HG03159 (cell line): ENCODE measurements around the gene TMEM168.
"Not testable (repeated sequence)": the region's sequence is repeated elsewhere in the genome, so short reads cannot be mapped to it uniquely, and the experiment has no call there.

Experiments
- ATAC-seq: cut with Tn5 transposase; IDR thresholded peaks from one replicate; pipeline ENCODE4 v1.9.1; 2021; ENCODE audit warnings: mild to moderate bottlenecking, moderate library complexity; ENCODE audit not compliant: unreplicated experiment

TMEM168 gene

GRCh38 chr7:112782498-112782897, 7.7 kb downstream of the TMEM168 start:
- ATAC-seq: peak; percentile 82

- ATAC-seq: no peak
Observed at GRCh38 chr7:112781558-112781957, 8.6 kb downstream of the TMEM168 start.

DNA sequence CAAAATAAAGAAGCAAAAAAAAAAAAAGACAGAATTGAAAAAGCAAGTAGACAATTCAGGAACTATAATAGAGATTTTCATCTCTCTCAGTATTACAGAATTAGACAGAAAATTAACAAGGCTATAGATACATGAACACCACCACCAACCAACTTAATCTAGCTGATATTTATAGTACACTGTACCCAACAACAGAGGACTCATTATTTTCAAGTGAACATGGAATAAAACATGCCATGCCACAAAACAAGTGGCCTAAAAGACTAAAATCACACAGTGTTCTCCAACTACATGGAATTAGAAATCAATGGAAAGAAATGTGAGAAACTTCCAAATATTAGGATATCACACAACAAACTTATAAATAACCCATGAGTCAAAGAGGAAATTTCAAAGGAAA, 9.1 kb downstream of the TMEM168 start:
- ATAC-seq: no peak

DNA sequence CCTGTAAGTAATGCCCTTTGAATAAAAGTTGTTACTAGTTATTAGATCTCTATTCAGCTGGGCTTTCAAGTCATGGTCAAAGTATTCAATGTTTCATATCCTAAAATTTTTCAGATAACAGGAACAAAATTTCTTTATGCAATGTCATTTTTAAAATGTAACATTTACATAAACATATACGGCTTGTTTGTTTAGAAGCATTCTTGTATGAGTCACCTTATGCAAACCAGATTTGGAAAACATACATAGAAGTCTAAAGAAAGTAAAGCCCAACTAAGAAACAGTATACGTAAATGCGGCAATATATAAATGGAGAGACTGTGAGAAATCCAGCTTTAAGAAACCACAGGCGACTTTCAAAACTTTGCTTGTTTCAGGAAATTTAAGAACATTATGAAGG, 10.5 kb downstream of the TMEM168 start:
- ATAC-seq: no peak

- no peak for ATAC-seq
Observed at GRCh38 chr7:112777406-112777805, 12.8 kb downstream of the TMEM168 start.

GRCh38 chr7:112771166-112771565, 19.0 kb downstream of the TMEM168 start:
- no peak for ATAC-seq

DNA sequence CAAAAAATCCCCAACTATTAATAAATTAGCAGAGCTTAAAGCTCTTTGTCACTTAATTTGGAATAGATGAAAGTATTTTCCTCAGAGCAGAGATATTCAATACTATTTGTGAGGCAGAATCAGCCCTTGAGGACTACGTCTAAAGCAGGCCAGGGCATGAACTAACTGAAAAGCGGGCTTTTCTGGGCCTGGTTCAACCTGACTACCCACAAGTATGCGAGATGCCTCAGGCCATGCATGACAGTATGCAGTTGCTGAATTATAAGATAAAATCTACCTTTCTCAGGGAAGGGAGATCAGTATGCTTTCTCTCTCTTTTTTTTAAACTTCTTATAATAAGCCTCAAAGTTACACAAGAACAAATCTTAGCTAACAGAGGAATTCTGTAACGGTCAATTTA, 20.1 kb downstream of the TMEM168 start:
- no peak for ATAC-seq

DNA sequence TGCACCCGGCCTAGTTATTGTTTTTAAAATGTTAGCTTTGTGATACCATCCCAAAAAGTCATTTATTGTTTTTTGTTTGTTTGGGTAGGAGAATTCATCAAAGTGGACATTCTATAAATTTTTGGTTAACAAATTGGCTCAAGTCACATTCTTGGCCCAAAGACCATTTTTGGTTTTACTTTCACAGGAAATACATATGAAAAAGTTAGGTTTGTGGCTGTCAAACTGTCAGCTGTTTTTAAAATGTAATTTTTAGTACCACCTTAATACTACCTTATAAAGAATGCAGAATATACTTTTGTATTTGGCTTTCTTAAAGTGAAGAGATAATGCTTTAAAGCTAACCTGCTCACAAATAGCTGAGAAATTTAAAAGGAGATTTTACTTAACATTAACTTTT, 25.1 kb downstream of the TMEM168 start:
- no peak for ATAC-seq

GRCh38 chr7:112763996-112764395, 26.2 kb downstream of the TMEM168 start:
- ATAC-seq: no peak

DNA sequence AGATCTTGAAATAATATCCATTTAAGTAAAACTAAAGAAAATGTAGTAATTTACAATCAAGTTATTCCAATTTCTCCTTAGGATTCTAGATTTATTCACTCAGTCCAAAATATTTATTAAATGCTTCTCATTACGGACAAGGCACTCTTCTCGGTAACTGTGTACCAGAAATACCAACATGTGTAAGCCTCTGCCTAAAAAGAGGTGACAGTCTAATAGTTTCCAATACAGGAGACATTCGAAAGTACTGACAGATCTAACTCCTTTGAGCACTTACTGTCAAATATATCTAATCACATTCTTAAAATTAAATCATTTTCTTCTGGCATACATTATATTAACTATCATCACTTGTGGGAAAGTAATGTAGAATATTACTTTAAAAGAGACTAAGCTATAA, 26.9 kb downstream of the TMEM168 start:
- ATAC-seq: no peak

GRCh38 chr7:112759905-112760304, 30.3 kb downstream of the TMEM168 start:
- no peak for ATAC-seq

DNA sequence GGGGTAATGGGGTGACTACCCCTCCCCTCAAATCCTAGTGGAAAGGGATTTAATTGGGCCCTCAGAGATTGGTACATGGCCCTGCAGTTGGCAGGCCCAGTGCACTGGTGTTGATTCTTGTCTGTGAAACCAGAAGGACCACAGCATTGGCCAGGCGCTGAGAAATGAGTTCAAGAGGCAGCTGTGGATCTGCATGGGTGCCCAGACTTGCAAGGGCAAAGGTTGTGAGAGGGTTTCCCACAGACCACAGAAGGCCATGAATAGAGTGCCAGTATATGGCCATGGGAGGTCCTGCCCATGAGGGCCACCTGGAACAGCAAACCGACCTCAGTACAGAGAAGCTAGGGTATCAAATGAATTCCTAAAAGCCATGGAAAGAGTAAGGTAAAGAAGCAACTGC, 32.9 kb downstream of the TMEM168 start:
- no peak for ATAC-seq

DNA sequence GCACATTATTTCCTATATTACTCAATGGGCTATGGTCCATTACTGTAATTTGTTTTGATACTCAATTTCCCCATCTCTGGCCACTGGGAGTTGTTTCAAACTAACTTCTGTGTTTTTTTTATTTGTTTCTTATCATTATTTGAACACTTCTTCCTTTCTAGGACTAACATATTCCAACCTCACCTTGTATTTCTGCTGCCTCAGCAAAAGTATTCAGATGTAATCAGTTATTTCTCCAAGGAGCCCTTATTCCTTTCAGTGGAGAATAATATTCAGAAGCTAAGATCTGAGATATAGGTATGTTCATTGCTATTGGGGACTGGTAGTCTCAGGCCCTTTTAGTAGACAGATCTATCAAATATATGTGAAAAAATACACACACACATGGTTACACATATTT, 36.9 kb downstream of the TMEM168 start:
- ATAC-seq: no peak

GRCh38 chr7:112752576-112752975, 37.6 kb downstream of the TMEM168 start:
- ATAC-seq: no peak

DNA sequence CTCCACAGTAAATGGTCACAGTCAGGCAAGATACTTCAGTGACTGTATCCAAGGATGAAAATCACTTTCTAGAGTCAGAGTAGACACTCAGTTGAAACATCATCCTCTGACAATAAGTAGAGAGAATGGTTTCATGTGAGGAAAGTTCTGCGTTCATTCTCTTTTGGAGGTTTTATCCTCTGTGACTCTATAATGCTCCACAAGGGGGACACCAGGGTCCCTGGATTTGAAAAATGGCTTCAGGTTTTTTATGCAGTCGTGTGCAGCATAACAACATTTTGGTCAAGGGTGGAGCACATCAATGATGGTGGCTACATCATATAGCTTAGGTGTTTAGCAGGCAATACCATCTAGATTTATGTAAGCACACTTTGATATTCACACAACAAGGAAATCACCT, 40.4 kb downstream of the TMEM168 start:
- no peak for ATAC-seq

DNA sequence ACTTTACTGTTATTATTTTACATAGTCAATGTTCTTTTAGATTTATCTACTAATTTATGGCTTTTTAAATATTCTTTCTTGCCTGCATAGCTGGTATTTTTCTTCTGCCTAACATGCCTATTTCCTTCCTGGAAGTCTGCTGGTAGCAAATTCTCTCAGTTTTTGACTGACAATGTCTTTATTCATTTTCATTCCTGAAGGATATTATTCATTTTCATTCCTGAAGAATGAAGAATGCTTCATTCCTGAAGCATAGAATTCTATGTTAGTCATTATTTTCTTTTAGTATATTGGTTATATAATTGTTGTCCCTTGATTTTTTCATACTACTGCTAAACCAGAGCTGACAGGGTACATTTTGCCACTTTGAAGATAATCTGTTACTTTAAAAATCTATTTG, 41.8 kb downstream of the TMEM168 start:
- ATAC-seq: no peak

DNA sequence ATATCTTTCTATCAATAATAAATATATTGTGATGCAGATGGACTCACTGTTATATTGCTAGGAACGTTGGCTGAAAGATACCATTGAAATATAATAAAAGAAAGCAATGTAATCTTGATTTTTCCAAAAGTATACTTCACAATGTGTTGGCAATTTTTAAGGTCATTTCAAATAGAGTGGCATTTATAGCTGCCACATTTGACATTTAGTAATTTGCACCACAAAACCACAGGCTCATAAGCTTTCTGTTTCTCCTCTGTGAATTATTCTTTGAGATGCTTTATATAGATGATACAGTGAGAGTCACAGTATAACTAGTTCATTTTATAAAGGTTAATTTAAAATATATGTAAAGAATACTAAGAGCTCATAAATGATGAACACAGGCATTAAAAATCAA, 44.6 kb downstream of the TMEM168 start:
- no peak for ATAC-seq

DNA sequence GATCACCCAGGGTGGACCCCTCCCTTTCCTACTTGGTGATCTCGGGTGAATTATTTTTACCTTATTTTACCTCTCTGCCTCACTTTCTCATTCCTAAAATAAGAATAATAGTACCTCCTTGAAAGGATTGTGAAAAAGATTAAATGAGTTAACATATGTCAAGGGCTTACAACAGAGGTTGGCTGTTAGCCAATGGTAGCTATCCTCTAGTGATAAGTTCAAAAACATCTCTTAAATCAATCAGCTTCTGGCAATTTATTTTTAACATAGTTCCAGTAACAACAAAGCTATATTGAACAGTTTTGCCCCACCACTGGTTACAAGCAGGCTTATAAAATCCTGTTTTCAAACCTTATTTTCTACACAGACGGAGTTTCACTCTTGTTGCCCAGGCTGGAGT, 45.4 kb downstream of the TMEM168 start:
- no peak for ATAC-seq

DNA sequence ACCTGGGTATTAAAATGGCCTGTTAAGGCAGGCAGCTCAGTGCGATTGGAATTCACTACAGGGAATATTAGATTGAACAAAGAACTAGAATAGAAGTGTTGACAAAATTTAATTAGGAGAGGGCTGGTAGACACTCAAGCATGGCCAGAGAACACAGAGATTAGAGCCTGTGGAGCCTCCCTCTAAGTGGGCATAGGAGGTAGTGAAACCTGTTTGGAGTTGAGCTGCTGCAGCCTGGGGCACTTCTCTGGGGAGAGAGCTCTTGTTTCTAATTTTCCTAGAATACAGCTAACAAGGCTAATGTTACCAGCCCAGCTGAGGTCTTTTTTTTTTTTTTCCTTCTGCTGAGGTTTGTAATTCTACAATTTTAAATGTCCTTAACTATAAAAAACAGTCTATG, 46.4 kb downstream of the TMEM168 start:
- no peak for ATAC-seq

- no peak for ATAC-seq
Observed at GRCh38 chr7:112740667-112741066, 49.5 kb downstream of the TMEM168 start.

- no peak for ATAC-seq
Observed at GRCh38 chr7:112739436-112740180, 50.6 kb downstream of the TMEM168 start.

- ATAC-seq: no peak
Observed at GRCh38 chr7:112735261-112735660, 54.9 kb downstream of the TMEM168 start.

GRCh38 chr7:112731324-112731723, 58.9 kb downstream of the TMEM168 start:
- not testable (repeated sequence) for ATAC-seq
